Vagina (tissue), 2 donors: ENCODE results near the gene ETHE1.

Experiments used
- CTCF ChIP-seq, 3 experiments: fragments of 450-650 bp in 2 of 3; fragments of 200-600 bp in 1 of 3; sonication (generic) in 1 of 3; IDR thresholded peaks; one replicate each; pipeline ENCODE4 v1.5.1; 2017 to 2019; ENCODE audit warnings: antibody characterized with exemption in 3 of 3, mild to moderate bottlenecking in 2 of 3, moderate library complexity in 2 of 3
- POLR2A ChIP-seq, 2 donors: fragments of 450-650 bp; IDR thresholded peaks; one replicate each; pipeline ENCODE4 v1.6.1; 2017; ENCODE audit warnings: antibody characterized with exemption in 2 of 2, mild to moderate bottlenecking in 2 of 2, moderate library complexity in 2 of 2
- POLR2AphosphoS5 ChIP-seq, 2 donors: sonication (generic); formaldehyde crosslinking; IDR thresholded peaks; one replicate each; pipeline ENCODE4 v1.9.0; 2017; ENCODE audit warnings: antibody characterized with exemption in 2 of 2, mild to moderate bottlenecking in 2 of 2, low read depth in 1 of 2; ENCODE audit not compliant: insufficient read depth in 1 of 2

GRCh38 chr19:43544077-43544476, 17.1 kb upstream of the ETHE1 start:
- no peak for TF ChIP-seq CTCF (IDR thresholded peaks at IDR 0.05)
- TF ChIP-seq POLR2AphosphoS5 (IDR thresholded peaks at IDR 0.05; ENCODE audit: insufficient read depth in 1 of 2, low read depth in 1 of 2): no peak
- TF ChIP-seq POLR2A (IDR thresholded peaks at IDR 0.05): no peak
